GM10248 (cell line): ENCODE data around the gene FKRP.
"Not testable (repeated sequence)": the region's sequence is repeated elsewhere in the genome, so short reads cannot be mapped to it uniquely, and the experiment has no call there.

Experiments
- CTCF ChIA-PET: fragments of 300-600 bp; sonication (Branson Sonifier 250); formaldehyde crosslinking; extraction: SDS; loops from one replicate; lab custom pipeline; 2021; ENCODE audit warnings: antibody characterized with exemption; lab: Yijun Ruan, JAX
- POLR2A ChIA-PET: fragments of 350-650 bp; sonication (Branson Sonifier 250); formaldehyde crosslinking; extraction: SDS; loops from one replicate; lab custom pipeline; 2020; ENCODE audit warnings: antibody characterized with exemption; lab: Yijun Ruan, JAX
- DNase-seq: peaks from one replicate; pipeline ENCODE4 v3.0.0; 2012; ENCODE audit errors: extremely low spot score
- TF ChIP-seq, protein P1 (sequence below): IDR thresholded peaks from 2 replicates; pipeline ENCODE4 v1.5.1; 2012; ENCODE audit warnings: mild to moderate bottlenecking, low read depth; ENCODE audit errors: extremely low read depth, missing control alignments, control extremely low read depth

Gene FKRP

DNA sequence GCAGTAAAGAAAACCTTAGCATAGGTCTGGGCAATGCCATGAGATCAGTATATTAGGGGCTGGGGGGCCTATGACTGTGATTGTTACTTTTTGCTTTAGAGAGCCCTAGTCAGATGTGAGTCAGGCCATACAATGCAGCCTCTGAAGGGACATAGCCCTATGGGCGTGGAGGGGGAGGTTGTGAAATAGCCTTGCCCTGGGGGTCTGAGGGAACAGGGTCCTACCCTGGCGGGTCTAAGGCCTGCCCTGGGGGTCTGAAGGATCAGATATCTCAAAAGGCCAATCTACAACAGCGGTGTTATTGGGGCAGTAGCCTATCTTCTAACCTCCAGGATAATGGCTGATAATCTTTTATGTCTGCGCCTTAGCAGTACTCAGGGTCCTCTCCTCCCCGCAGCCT, 56.3 kb downstream of the FKRP start:
- CTCF ChIA-PET: no interaction called here
- no peak for DNase-seq
- TF ChIP-seq, protein P1, sequence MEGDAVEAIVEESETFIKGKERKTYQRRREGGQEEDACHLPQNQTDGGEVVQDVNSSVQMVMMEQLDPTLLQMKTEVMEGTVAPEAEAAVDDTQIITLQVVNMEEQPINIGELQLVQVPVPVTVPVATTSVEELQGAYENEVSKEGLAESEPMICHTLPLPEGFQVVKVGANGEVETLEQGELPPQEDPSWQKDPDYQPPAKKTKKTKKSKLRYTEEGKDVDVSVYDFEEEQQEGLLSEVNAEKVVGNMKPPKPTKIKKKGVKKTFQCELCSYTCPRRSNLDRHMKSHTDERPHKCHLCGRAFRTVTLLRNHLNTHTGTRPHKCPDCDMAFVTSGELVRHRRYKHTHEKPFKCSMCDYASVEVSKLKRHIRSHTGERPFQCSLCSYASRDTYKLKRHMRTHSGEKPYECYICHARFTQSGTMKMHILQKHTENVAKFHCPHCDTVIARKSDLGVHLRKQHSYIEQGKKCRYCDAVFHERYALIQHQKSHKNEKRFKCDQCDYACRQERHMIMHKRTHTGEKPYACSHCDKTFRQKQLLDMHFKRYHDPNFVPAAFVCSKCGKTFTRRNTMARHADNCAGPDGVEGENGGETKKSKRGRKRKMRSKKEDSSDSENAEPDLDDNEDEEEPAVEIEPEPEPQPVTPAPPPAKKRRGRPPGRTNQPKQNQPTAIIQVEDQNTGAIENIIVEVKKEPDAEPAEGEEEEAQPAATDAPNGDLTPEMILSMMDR: no peak
- POLR2A ChIA-PET: no interaction called here

GRCh38 chr19:46803555-46803954, 57.7 kb downstream of the FKRP start:
- ChIA-PET POLR2A (interaction anchor here (0.6 kb wide), 1 partner anchor 9 kb away, joined by 3 read pairs; no protein-coding TSS in a partner anchor), CTCF (no interaction called here)
- TF ChIP-seq, protein P1: no peak
- no peak for DNase-seq

DNA sequence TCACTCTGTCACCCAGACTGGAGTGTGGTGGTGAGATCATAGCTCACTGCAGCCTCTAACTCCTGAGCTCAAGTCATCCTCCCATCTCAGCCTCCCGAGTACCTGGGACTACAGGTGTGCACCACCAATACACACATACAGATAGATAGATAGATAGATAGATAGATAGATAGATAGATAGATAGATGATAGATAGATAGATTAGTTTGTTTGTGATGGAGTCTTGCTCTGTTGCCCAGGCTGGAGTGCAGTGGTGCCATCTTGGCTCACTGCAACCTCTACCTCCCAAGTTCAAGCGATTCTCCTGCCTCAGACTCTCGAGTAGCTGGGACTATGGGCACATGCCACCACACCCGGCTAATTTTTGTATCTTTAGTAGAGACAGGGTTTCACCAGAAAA, 58.6 kb downstream of the FKRP start:
- DNase-seq, POLR2A ChIA-PET: not testable (repeated sequence)
- CTCF ChIA-PET: interaction anchor here (0.9 to 2.1 kb wide), 3 partner anchors 11 to 51 kb away, joined by 3 to 5 read pairs (median 5); no protein-coding TSS in a partner anchor

DNA sequence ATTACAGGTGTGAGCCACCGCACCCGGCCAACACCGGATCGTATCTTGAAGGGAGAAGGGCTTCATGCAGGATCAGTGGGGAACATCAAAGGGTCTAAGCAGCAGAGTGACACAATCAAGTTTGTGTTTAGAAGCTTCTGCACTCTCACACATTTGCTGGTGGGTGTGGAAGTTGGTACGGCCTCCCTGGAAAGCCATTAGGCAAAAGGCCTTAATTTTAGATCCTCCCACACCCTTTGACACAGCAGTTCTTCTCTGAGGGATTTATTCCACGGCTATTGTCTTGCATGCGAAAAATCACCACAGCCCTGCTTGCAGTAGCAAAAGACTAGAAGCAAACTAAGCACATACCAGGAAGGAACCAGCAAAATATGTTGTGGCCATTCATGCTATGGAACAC, 60.8 kb downstream of the FKRP start:
- TF ChIP-seq, protein P1: no peak
- DNase-seq: no peak
- ChIA-PET CTCF (no interaction called here), POLR2A (no interaction called here)
